Progenitor cell of endocrine pancreas (in vitro differentiated cells): ENCODE data around the gene CCDC8. TPM values are rescaled to one million over a fixed set of nuclear protein-coding genes. Genes with fewer than 3 reads are reported as not detected.

Experiments used
- DNase-seq: peaks from one replicate; pipeline ENCODE4 v3.0.0; 2021; ENCODE audit warnings: low spot score; ENCODE audit not compliant: unreplicated experiment
- H3K27ac Mint-ChIP-seq: 2 replicates; pipeline ENCODE4 v1.8.0; 2021; ENCODE audit warnings: mild to moderate bottlenecking, moderate library complexity, mixed read lengths
- H3K27me3 Mint-ChIP-seq: 2 replicates; pipeline ENCODE4 v1.8.0; 2021; ENCODE audit warnings: mixed read lengths
- H3K36me3 Mint-ChIP-seq: 2 replicates; pipeline ENCODE4 v1.8.0; 2022; ENCODE audit warnings: mixed read lengths; ENCODE audit not compliant: insufficient read depth
- H3K4me1 Mint-ChIP-seq: 2 replicates; pipeline ENCODE4 v1.8.0; 2021; ENCODE audit warnings: low read depth, mixed read lengths
- H3K4me3 Mint-ChIP-seq: 2 replicates; pipeline ENCODE4 v1.8.0; 2021; ENCODE audit warnings: low read depth, mild to moderate bottlenecking, moderate library complexity, mixed read lengths
- H3K9me3 Mint-ChIP-seq: 2 replicates; pipeline ENCODE4 v1.8.0; 2021; ENCODE audit warnings: low read depth, mixed read lengths
- total RNA-seq: library from RNA; stranded (reverse); gene quantifications from 2 replicates; pipeline ENCODE4 v1.2.1, GENCODE V29; 2021
- TF ChIP-seq, protein P1 (sequence below): fragments of 200-600 bp; sonication (generic); IDR thresholded peaks from one replicate; pipeline ENCODE4 v1.5.0; 2021; ENCODE audit warnings: antibody characterized with exemption, mild to moderate bottlenecking; ENCODE audit not compliant: unreplicated experiment

CCDC8 gene
- total RNA-seq, 1 donor from 2014 or later: 33.8 TPM

GRCh38 chr19:46368116-46368515 is 45.2 kb downstream of the CCDC8 start:
- DNase-seq: no peak
- Mint-ChIP-seq H3K9me3 (no peaks in the 10 kb centered on the region), H3K27me3 (no peaks in the 10 kb centered on the region), H3K27ac (no peak overlapping the region), H3K4me1 (peaks cover 17% of the 10 kb centered on the region), H3K36me3 (peaks cover 11% of the 10 kb centered on the region), H3K4me3 (no peak overlapping the region)
- TF ChIP-seq, protein P1, sequence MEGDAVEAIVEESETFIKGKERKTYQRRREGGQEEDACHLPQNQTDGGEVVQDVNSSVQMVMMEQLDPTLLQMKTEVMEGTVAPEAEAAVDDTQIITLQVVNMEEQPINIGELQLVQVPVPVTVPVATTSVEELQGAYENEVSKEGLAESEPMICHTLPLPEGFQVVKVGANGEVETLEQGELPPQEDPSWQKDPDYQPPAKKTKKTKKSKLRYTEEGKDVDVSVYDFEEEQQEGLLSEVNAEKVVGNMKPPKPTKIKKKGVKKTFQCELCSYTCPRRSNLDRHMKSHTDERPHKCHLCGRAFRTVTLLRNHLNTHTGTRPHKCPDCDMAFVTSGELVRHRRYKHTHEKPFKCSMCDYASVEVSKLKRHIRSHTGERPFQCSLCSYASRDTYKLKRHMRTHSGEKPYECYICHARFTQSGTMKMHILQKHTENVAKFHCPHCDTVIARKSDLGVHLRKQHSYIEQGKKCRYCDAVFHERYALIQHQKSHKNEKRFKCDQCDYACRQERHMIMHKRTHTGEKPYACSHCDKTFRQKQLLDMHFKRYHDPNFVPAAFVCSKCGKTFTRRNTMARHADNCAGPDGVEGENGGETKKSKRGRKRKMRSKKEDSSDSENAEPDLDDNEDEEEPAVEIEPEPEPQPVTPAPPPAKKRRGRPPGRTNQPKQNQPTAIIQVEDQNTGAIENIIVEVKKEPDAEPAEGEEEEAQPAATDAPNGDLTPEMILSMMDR: no peak

- Mint-ChIP-seq H3K4me3 (no peak overlapping the region), H3K27me3 (no peaks in the 10 kb centered on the region), H3K27ac (no peak overlapping the region), H3K9me3 (no peaks in the 10 kb centered on the region), H3K36me3 (peaks cover 11% of the 10 kb centered on the region), H3K4me1 (peaks cover 13% of the 10 kb centered on the region)
- DNase-seq: no peak
- TF ChIP-seq, protein P1: no peak
These were observed 45.9 kb downstream of the CCDC8 start for GRCh38 chr19:46367426-46367825.

- peaks cover 13% of the 10 kb centered on the region for H3K36me3 Mint-ChIP-seq
- no peaks in the 10 kb centered on the region for H3K9me3 Mint-ChIP-seq
These were observed 46.6 kb downstream of the CCDC8 start for GRCh38 chr19:46366620-46367292.

DNA sequence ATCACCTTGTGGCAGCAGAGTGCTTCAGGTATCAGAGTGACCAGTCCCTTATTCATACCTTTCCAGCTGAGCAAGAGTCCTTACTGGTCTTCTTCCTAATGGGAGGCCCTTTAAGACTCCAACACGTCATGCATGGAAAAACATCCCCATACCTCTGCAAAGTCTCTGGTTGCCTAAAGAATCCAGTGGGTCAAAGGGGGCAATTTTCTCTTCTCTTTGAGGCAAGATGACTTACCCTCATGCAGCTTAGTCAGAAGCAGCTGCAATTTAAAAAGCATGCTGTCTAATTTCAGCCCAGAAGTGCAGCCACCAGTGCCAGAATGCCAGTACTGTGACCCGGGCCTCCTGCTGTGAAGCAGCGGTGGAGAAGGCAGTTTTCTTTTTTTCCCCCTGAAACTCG is 47.8 kb downstream of the CCDC8 start:
- TF ChIP-seq, protein P1: no peak
- no peaks in the 10 kb centered on the region for H3K27me3 Mint-ChIP-seq
- no peak overlapping the region for H3K4me3 Mint-ChIP-seq
- DNase-seq: no peak
- no peaks in the 10 kb centered on the region for H3K9me3 Mint-ChIP-seq
- peaks cover 13% of the 10 kb centered on the region for H3K36me3 Mint-ChIP-seq
- H3K4me1 Mint-ChIP-seq: peaks cover 10% of the 10 kb centered on the region
- no peak overlapping the region for H3K27ac Mint-ChIP-seq

More at GRCh38 chr19:46366620-46367292, 46.6 kb downstream of the CCDC8 start:
- Mint-ChIP-seq H3K4me3 (no peak overlapping the region), H3K27ac (no peak overlapping the region), H3K27me3 (no peaks in the 10 kb centered on the region), H3K4me1 (peaks cover 10% of the 10 kb centered on the region)
- DNase-seq: no peak
- TF ChIP-seq, protein P1: no peak

DNA sequence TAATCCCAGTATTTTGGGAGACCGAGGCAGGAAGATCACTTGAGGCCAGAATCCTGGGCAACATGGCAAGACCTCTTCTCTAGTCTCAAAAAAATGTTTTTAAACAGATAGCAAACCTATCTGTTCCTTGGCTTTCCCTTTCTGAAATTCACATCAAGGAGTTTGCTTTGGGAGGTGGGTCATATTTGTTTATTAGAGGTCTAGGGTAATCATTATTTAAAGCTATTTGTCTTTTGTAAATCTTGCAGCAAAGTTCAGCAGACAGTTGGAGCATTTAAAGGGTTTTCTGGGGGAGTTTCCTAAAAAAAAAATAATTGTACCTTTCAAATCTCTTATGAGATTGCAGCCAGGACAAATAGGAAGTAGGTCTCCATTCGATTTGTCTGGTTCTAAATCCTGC is 49.0 kb downstream of the CCDC8 start:
- Mint-ChIP-seq H3K36me3 (peaks cover 13% of the 10 kb centered on the region), H3K9me3 (no peaks in the 10 kb centered on the region), H3K4me1 (peaks cover 10% of the 10 kb centered on the region), H3K4me3 (no peak overlapping the region), H3K27ac (no peak overlapping the region), H3K27me3 (no peaks in the 10 kb centered on the region)
- TF ChIP-seq, protein P1: no peak
- DNase-seq: no peak
